HG02840 (cell line): Measurements from ENCODE around the gene NIP7.

ENCODE experiments used
- ATAC-seq: cut with Tn5 transposase; IDR thresholded peaks from one replicate; pipeline ENCODE4 v1.9.1; 2021; ENCODE audit warnings: mild to moderate bottlenecking, moderate library complexity, moderate number of reproducible peaks; ENCODE audit not compliant: unreplicated experiment, low FRiP score

The NIP7 gene

GRCh38 chr16:69381231-69381630, 41.7 kb downstream of the NIP7 start:
- no peak for ATAC-seq

- ATAC-seq, result no peak
Observed at GRCh38 chr16:69382421-69382820, 42.8 kb downstream of the NIP7 start.

- ATAC-seq, result no peak
Observed at GRCh38 chr16:69384974-69385373, 45.4 kb downstream of the NIP7 start.

- ATAC-seq, result no peak
Observed at GRCh38 chr16:69386596-69386995, 47.0 kb downstream of the NIP7 start.
